ENCODE data around the gene PDE8A. TPM values are rescaled to one million over a fixed set of nuclear protein-coding genes. Genes with fewer than 3 reads are reported as not detected.
A peak's percentile ranks its signal among the peaks of the same experiment; 100 is the strongest.

Gene PDE8A
- polyA plus RNA-seq, 3 donors = 34.5 to 40.6 (median 40.4) TPM

- peak in 1 of 3 donors; percentile 19 for DNase-seq (ENCODE audit: low read depth in 3 of 3, low spot score in 2 of 3)
Measured at GRCh38 chr15:85071061-85071460, 89.4 kb downstream of the PDE8A start.

- no peak for DNase-seq (ENCODE audit: low read depth in 3 of 3, low spot score in 2 of 3)
Measured at GRCh38 chr15:85071504-85071903, 89.8 kb downstream of the PDE8A start.

DNA sequence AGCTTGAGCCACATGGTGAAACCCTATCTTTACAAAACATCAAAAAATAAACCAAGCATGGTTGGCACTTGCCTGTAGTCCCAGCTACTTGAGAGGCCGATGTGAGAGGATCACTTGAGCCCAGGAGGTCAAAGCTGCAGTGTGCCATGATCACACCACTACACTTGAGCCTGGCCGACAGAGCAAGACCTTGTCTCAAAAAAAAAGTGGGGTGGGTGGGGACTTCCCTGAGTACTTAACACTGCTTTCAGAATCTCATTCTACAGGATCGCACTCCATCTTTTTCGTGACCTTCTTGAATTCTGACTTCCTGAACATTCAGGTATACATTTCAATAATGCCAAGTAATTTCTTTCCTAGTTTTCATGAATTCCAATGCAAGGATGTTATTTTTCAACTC, 91.3 kb downstream of the PDE8A start:
- DNase-seq (ENCODE audit: low read depth in 3 of 3, low spot score in 2 of 3) = no peak

- no peak for DNase-seq (ENCODE audit: low read depth in 3 of 3, low spot score in 2 of 3)
Measured at GRCh38 chr15:85073556-85074194, 92.0 kb downstream of the PDE8A start.

DNA sequence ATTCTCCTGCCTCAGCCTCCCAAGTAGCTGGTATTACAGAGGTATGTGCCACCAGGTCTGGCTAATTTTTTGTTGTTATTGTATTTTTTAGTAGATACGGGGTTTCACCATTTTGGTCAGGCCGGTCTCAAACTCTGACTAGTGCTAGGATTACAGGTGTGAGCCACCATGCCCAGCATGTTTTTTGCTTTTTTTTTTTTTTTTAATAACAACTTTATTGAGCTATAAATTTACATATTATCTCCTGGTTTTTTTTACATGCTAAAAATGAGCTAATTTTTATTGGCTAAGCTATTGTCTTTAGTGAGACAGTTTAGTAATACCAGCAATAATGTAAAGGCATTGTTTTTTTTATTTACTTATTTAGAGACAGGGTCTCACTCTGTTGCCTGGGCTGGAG, 105.2 kb downstream of the PDE8A start:
- no peak for DNase-seq (ENCODE audit: low read depth in 3 of 3, low spot score in 2 of 3)

GRCh38 chr15:85088300-85088699, 106.6 kb downstream of the PDE8A start:
- DNase-seq (ENCODE audit: low read depth in 3 of 3, low spot score in 2 of 3) = no peak

DNA sequence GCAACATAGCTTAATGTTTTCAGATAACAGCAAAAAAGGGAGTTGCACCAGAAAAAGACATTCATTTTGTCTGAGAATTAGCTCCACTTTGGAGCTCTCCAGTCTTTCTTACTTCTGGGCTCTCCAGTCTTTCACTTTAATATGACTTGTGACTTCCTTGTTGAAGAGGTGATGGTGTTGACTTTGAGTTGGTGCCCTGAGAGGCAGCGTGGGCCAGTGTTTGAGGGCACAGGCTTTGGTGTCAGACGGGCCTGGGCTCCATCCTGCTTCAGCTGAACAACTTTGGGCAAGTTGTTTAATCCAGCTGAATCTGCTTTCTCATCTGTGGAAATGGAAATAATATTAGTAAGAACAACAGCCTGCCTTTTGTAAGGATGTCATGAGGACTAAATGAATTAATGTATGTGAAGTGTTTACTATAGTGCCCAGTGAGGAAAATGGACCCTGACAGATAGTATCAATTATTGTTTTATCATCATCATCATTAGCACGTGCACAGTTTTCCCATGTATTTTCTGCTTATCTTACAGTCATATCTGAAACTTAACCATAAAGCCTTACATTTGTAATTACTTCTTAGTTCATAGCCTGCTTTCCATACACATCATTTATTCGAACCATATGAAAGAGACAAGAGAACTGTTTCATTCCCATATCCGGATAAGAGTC, 108.4 kb downstream of the PDE8A start:
- no peak for DNase-seq (ENCODE audit: low read depth in 3 of 3, low spot score in 2 of 3)

DNA sequence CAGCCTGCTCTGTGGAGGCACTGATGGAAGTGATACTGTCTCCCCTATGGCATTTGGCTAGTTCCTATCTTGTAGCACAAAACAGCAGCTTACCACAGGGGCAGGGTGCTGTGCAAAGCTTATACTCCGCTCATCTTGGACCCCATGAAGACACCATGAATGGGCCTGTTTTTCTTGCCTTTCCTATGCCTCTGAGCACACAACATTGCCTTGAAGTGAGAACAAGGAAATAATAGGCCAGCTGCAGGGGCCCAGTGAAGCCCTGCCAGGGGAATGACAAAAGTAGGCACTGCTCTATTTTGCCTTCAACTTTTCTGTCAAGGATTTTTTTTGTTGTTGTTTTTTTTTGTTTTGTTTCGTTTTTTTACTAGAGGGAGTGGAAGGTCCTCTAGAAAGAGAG, 110.3 kb downstream of the PDE8A start:
- DNase-seq (ENCODE audit: low read depth in 3 of 3, low spot score in 2 of 3) = no peak

DNA sequence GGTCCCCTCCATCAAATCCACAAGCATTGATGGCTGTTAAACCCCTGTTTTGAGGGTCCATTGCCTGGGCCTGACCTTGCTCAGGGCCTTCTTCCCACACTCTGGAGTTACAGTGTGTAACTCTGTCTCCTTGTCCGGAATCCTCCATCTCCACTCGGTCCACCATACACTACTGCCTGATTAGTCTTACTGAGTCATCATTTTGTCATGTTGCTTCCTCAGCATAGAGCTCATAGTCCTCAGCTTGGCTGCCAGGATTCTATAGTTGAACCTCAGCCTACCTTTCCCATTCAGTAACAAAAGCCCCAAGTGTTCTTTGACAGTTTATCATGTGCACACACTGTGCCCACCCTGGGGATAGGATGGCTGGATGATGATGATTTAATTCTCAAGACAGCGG, 113.0 kb downstream of the PDE8A start:
- DNase-seq (ENCODE audit: low read depth in 3 of 3, low spot score in 2 of 3) = no peak

DNA sequence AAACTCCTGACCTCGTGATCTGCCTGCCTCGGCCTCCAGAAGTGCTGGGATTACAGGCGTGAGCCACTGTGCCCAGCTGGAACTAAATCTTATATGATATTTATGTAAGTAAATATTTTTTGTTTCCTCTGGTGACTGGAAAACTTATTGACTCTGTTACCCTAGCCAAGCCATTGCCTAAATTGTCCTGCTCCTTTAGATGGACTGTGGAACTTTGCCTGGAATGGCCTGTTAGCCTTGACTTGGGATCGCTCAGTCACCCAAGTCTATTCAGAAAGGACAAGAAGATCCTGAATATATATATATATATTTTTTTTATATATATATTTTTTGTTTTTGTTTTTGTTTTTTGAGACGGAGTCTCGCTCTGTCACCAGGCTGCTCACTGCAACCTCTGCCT, 113.9 kb downstream of the PDE8A start:
- DNase-seq (ENCODE audit: low read depth in 3 of 3, low spot score in 2 of 3) = no peak

DNA sequence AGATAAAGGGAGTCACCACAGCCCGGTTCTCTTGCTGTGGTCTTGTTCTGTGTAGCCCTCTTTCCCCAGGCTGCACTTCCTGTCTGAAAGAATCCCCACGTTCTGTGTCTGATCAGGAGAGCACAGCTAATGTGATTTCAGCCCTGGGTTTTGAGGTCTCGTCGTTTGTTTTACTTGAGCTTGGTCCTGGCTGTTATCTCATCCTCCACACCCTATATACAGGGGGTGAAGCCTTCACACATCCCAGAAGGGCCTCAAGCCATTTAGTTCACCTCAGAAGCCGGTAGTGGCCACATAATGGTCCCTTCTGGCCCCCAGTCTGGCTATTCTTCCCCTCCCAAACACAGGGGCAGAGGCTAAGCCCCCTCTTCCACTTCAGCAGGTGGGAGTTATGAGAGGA, 115.6 kb downstream of the PDE8A start:
- no peak for DNase-seq (ENCODE audit: low read depth in 3 of 3, low spot score in 2 of 3)

DNA sequence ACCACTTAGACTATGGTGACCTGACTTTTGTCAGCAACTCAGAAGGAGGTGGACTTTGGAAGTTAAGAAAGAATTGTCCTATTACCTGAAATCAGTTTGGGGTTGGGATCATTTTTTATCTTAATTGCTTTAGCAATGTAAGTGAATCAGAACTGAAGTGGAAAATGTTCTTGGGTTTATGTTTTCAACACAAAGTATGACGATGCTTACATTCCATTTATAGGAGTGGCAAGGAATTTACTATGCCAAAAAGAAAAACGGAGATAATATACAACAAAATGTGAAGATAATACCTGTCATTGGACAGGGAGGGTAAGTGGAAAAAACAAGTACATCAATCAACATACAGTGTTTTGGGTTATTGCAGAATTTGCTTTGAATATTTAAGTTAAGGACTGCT, 116.1 kb downstream of the PDE8A start:
- no peak for DNase-seq (ENCODE audit: low read depth in 3 of 3, low spot score in 2 of 3)

DNA sequence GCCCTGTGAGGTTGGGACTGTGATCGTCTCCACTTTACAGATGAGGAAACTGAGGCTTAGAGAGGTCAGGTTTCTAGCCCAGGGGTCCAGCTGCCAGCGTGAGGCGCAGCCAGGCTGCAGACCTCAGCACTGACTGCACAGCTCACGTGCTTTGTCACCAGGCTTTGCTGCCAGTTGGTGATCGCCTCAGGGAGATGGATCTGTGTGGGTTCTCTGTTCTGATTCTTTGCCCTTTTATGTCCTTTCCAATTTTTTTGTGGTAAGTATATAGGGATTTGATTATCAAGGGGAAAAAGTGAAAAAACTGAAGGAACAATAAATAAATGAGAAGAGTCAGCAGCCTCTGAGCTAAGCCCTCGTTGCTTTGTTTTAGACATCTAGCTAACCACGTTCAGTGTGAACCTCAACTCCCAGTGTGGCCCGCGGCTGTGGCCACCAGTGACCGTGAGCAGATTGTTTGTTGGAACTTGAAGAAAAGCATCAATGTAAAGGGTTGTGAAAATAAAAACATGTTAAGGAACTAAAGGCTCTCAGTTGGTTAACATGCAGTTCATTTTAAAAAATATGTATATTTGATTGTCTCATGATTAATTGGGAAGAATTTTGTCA, 117.6 kb downstream of the PDE8A start:
- no peak for DNase-seq (ENCODE audit: low read depth in 3 of 3, low spot score in 2 of 3)

DNA sequence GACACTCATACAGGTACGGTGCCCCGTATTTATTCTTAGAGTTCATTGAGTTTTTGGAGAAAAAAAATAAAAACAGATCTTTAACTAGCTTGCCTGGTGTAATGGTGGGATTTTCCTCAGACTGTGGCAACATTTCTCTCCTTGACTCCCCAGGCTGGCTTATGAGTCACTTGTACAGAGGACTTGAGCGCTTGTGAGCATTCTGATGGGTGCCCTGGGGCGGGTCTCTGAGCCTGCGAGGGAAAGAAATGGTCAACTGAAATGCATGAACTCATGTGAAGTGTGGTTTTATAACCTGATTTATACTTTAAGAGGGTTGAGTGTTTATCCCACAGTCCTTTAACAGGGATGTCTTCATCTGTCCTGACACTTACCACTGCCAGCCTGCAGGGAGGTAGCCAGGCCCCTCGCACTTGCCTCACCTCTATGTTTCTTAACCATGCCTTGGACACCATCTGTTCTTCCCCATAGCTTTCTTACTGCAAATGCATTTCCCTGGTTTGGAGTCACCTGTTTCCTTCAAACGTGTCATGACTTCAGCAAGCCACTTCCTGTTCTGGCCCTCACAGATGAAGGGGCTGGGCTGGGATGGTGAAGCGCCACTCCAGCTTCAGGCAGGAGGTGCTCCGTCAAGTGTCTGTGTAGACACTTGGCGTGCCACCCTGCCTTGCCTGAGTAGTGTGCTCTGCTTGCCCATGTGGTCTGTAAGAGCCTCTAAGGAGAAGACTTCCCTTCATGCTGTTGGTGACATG, 118.7 kb downstream of the PDE8A start:
- no peak for DNase-seq (ENCODE audit: low read depth in 3 of 3, low spot score in 2 of 3)

DNA sequence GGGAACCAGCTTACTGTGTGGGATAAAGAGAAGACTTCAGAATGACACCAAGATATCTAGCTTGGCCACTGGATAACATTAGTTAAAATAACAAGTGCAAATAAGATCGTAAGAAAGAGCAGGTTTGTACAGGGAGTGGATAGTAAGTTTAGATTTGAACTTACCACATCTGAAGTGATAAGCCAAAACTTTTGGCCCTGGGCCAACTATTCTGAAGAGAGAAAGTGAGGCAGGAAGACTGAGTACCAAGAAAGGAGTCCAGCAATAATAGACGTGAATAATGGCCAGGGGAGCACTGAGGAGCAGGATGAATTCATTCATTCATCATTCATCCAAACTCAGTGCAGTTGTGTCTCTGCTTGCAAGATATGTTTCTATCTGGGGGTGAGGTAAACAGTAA, 122.9 kb downstream of the PDE8A start:
- no peak for DNase-seq (ENCODE audit: low read depth in 3 of 3, low spot score in 2 of 3)

DNA sequence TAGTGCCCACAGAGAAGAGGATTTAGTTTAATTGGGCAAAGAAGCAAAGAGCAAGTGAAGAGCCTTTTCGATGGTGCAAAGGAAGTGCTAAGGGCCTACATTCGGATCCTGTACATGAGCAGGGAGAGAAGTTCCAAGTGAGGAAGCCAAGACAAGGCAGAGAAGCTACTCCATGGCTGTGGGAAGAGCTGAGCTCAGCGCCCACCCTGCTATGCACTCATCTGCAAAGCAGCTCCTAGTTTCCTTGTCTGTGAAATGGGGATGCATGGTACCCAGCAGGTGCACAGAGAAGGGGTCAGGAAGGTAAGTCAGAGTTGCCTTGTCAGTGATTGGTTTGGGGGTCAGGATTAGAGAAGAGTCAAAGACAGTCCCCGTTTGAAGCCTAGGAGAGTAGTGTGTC, 126.5 kb downstream of the PDE8A start:
- no peak for DNase-seq (ENCODE audit: low read depth in 3 of 3, low spot score in 2 of 3)

GRCh38 chr15:85109333-85109732, 127.7 kb downstream of the PDE8A start:
- DNase-seq (ENCODE audit: low read depth in 3 of 3, low spot score in 2 of 3) = no peak

DNA sequence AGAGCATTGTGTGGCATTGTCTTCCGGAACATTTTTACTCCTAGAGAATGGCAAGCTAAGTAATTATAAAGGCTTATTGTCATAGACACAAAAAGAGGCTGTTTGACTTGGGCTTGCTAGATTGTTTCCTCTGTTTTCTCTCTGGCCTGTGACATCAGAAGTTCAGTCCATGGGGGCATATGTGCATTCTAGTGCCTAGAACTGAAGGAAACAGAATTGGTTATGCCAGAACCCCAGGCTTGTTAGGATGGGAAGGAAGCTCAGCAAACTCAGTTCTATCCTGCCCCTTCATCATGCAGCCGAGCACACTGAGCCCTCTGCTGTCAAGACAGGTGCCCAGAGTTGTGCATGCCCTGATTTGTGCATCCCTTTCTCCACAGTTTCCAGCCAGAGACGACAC, 131.3 kb downstream of the PDE8A start:
- no peak for DNase-seq (ENCODE audit: low read depth in 3 of 3, low spot score in 2 of 3)

- DNase-seq (ENCODE audit: low read depth in 3 of 3, low spot score in 2 of 3) = no peak
Measured at GRCh38 chr15:85114886-85115285, 133.2 kb downstream of the PDE8A start.

- no peak for DNase-seq (ENCODE audit: low read depth in 3 of 3, low spot score in 2 of 3)
Measured at GRCh38 chr15:85116066-85116465, 134.4 kb downstream of the PDE8A start.

GRCh38 chr15:85116494-85116893, 134.8 kb downstream of the PDE8A start:
- DNase-seq (ENCODE audit: low read depth in 3 of 3, low spot score in 2 of 3) = no peak
